ENCODE results near the gene PAWR. TPM values are rescaled to one million over a fixed set of nuclear protein-coding genes. Genes with fewer than 3 reads are reported as not detected.

The PAWR gene, protein sequence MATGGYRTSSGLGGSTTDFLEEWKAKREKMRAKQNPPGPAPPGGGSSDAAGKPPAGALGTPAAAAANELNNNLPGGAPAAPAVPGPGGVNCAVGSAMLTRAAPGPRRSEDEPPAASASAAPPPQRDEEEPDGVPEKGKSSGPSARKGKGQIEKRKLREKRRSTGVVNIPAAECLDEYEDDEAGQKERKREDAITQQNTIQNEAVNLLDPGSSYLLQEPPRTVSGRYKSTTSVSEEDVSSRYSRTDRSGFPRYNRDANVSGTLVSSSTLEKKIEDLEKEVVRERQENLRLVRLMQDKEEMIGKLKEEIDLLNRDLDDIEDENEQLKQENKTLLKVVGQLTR
- 10 to 100 TPM in 1 of 3 donors, 1 to 10 TPM in 2; 6.7 to 14.7 (median 7.9) TPM for polyA plus RNA-seq

DNA sequence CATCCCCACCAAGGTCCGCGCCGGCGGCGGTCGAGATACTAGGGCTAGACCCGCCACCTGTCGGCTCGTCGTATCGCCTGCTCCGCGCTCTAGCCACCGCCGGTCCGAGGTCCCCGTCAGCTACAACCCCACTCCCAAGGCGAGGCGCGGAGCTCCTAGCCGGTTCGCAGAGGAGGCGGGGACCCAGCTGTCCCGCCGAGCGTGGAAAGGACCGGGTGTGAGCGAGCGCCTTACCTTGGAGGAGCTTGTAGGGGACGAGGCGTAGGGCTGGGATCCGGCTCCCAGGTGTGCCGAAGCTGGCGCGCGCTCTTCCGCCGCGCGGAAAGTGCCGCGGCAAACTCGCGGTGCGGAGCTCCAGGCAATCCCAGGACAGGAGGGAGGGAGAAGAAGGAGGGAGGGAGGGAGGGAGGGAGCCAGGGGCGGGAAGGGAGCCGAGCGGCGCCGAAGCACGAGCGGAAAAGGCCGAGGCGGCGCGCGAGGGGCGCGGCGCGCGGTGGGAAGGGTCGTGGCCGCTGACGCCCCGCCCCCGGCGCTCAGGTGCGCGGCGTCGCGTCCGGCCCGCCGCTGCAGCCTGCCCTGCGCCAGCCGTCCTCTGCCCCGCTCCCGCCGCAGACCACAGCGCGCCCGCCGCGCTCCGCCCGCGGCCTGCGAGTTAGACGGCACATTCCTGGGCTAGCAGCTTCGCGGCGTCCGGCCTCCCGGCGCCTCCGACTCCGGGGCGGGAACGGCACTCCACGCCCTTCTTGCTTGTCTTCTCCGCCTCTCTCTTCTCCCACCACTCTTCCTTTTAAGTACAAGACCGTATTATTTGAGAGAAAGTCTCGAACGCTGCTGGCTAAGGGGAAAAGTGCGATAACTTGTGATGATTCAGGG is at the start of gene PAWR:
TSS of gene PAWR (minus strand) at position 327 of the 873 bp plus-strand sequence. CDS start 720 bp downstream, outside the sequence.
- WGBS, 3 donors: 1% methylated on average over 88 to 107 of the region's 107 CpGs
- H3K27ac ChIP-seq (ENCODE audit: low read depth, low read length): no peak within 1 kb of the TSS

- 10 to 28% (median 25%) methylated on average over 4 of the region's 4 CpGs for WGBS, 3 donors
- no peak overlapping the region for H3K27ac ChIP-seq (ENCODE audit: low read depth, low read length)
Measured at GRCh38 chr12:79737875-79738718, 47.3 kb upstream of the PAWR start.

- H3K27ac ChIP-seq (ENCODE audit: low read depth, low read length): no peak overlapping the region
Measured at GRCh38 chr12:79732638-79733037, 41.9 kb upstream of the PAWR start.

- WGBS, 3 donors: 70 to 89% (median 79%) methylated on average over 1 of the region's 1 CpG
- no peak overlapping the region for H3K27ac ChIP-seq (ENCODE audit: low read depth, low read length)
Measured at GRCh38 chr12:79725987-79726386, 35.2 kb upstream of the PAWR start.

DNA sequence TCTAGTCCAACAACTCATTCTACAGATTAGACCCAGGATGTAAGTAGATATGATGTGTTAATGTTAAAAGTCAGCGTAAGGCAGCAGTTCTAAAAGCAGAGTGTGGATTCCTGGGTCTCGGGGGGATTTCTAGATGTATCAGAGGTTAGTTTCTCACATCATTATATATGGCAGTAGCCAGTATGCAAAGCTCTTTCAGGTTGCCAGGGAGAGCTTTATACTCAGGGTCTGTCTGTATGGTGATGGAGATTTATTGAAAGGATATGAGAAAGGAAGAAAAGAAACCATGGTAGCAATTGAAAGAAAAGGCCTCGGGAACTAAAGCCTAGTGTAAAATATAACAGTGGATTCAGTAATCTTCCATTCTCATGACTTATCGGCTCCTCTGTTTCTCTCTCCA is 26.2 kb upstream of the PAWR start:
- no peak overlapping the region for H3K27ac ChIP-seq (ENCODE audit: low read depth, low read length)
- WGBS, 3 donors: 93 to 98% (median 96%) methylated on average over 4 of the region's 4 CpGs

- H3K27ac ChIP-seq (ENCODE audit: low read depth, low read length): no peak overlapping the region
- 93 to 96% (median 95%) methylated on average over 3 of the region's 3 CpGs for WGBS, 3 donors
Measured at GRCh38 chr12:79715308-79715707, 24.5 kb upstream of the PAWR start.

DNA sequence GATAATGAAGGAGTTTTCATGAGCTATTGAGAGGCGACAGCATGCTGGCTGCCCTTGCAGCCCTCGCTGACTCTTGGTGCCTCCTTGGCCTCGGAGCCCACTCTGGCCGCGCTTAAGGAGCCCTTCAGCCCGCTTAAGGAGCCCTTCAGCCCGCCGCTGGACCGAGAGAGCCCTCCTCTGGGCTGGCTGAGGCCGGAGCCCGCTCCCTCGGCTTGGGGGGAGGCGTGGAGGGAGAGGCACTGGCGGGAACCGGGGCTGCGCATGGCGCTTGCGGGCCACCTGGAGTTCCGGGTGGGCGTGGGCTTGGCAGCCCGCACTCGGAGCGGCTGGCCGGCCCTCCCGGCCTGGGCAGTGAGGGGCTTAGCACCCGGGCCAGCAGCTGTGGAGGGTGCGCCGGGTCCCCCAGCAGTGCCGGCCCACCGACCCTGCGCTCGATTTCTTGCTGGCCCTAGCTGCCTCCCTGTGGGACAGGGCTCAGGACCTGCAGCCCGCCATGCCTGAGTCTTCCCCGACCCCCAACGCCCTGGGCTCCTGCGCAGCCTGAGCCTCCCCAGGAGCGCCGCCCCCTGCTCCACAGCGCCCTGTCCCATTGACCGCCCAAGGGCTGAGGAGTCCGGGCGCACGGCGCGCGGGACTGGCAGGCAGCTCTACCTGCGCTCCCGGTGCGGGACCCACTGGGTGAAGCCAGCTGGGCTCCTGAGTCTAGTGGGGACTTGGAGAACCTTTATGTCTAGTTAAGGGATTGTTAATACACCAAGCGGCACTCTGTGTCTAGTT is 20.1 kb upstream of the PAWR start:
- H3K27ac ChIP-seq (ENCODE audit: low read depth, low read length): no peak overlapping the region
- 61 to 66% (median 65%) methylated on average over 43 to 50 of the region's 50 CpGs for WGBS, 3 donors

- no peak overlapping the region for H3K27ac ChIP-seq (ENCODE audit: low read depth, low read length)
- 70 to 92% (median 86%) methylated on average over 3 of the region's 3 CpGs for WGBS, 3 donors
Measured at GRCh38 chr12:79707830-79708229, 17.1 kb upstream of the PAWR start.

DNA sequence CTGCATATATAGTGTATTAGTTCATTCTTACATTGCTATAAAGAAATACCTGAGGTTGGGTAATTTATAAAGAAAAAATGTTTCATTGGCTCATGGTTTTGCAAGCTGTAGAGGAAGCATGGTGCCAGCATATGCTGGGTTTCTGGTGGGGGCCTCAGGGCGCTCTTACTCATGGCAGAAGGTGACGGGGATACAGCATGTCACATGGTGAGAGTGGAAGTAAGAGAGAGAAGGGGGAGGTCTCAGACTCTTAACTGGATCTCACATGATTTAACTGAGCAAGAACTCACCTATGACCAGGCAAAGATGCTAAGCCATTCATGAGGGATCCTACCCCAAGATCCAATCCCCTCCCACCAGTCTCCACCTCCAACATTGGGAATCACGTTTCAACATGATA is 15.9 kb upstream of the PAWR start:
- WGBS, 3 donors: 65 to 70% (median 68%) methylated on average over 3 of the region's 3 CpGs
- no peak overlapping the region for H3K27ac ChIP-seq (ENCODE audit: low read depth, low read length)

DNA sequence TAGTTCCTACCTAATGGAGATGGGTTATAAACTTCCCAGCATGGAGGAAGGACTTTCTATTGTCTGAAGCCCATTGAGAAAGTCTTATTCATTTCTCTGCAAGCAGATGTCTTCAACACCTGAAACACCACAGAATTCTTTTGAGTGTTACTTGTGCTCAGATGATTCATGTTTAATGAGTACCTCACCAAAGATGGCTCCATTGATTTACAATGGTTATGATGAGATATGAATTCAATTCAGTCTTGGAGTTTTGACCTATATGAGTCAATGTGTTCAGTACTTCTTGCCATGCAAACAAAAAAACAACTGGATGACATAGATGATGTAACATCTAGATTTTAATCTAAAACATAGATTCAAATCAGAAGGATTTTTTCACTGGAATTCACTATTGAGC is 15.4 kb upstream of the PAWR start:
- no peak overlapping the region for H3K27ac ChIP-seq (ENCODE audit: low read depth, low read length)

DNA sequence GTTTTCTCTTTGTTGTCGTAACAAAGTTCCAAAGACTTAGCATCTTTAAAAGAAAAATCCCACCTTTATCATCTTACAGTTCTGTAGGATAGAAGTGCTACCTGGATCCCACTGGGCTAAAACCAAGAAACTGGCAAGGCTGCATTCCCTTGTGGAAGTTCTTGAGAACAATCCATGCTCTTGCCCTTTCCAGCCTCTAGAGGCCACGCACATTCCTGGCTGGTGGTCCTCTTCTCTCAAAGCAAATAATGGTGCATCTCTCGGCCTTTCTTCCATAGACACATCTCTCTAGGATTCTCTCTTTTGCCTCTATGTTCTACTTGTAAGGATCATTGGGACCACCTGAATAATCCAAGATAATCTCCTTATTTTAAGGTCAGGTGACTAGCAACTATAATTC is 8.2 kb upstream of the PAWR start:
- WGBS, 3 donors: 90 to 93% (median 93%) methylated on average over 3 of the region's 3 CpGs
- H3K27ac ChIP-seq (ENCODE audit: low read depth, low read length): no peak overlapping the region

- no peak overlapping the region for H3K27ac ChIP-seq (ENCODE audit: low read depth, low read length)
- WGBS, 3 donors: 85 to 97% (median 86%) methylated on average over 3 of the region's 3 CpGs
Measured at GRCh38 chr12:79696416-79696815, 5.7 kb upstream of the PAWR start.

- WGBS, 3 donors: 36 to 58% (median 57%) methylated on average over 6 of the region's 6 CpGs
- no peak overlapping the region for H3K27ac ChIP-seq (ENCODE audit: low read depth, low read length)
Measured at GRCh38 chr12:79692860-79693577, 2.3 kb upstream of the PAWR start.

GRCh38 chr12:79691511-79692248 is 916 bp upstream of the PAWR start:
- H3K27ac ChIP-seq (ENCODE audit: low read depth, low read length): no peak overlapping the region
- WGBS, 3 donors: 10 to 18% (median 18%) methylated on average over 11 of the region's 11 CpGs

GRCh38 chr12:79690142-79690637 is 574 bp downstream of the PAWR start:
- no peak overlapping the region for H3K27ac ChIP-seq (ENCODE audit: low read depth, low read length)
- 0 to 1% (median 0%) methylated on average over 26 to 45 of the region's 45 CpGs for WGBS, 3 donors

DNA sequence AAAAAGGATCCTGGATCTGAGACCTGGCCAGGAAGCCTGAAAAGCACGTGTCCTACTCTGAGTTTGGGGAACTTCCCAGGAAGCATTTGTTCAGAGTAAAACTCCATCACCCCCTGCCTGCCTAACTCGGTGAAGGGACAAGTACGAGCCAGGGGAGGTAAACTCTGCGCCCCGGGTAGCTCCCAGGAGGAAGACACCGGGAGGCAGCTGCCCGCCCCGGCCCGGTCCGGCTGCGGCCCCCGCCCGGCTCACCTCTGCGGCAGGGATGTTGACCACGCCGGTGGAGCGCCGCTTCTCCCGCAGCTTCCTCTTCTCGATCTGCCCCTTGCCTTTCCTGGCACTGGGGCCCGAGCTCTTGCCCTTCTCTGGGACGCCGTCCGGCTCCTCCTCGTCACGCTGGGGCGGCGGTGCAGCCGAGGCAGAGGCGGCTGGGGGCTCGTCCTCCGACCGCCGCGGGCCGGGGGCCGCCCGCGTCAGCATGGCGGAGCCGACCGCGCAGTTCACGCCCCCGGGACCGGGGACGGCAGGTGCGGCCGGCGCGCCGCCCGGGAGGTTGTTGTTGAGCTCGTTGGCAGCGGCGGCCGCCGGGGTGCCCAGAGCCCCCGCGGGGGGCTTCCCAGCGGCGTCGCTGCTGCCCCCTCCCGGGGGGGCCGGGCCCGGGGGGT is 1.2 kb downstream of the PAWR start:
- H3K27ac ChIP-seq (ENCODE audit: low read depth, low read length): no peak overlapping the region
- WGBS, 3 donors: 0 to 1% (median 0%) methylated on average over 44 to 66 of the region's 66 CpGs
